ENCODE results near the gene KBTBD7. TPM values are rescaled to one million over a fixed set of nuclear protein-coding genes. Genes with fewer than 3 reads are reported as not detected.

KBTBD7 gene
- total and polyA plus RNA-seq, 2 experiments from 2014 or later = 12.2 to 19.1 TPM

GRCh38 chr13:41222259-41222852, 28.0 kb upstream of the KBTBD7 start:
- no peaks in the 10 kb centered on the region for H3F3A ChIP-seq (replicated peaks; ENCODE audit: low read depth)
- no peaks in the 10 kb centered on the region for H3K79me2 ChIP-seq (replicated peaks; ENCODE audit: insufficient read depth)
- no peak overlapping the region for H2AFZ ChIP-seq
- H3K9me2 ChIP-seq (ENCODE audit: insufficient read depth) = no peaks in the 10 kb centered on the region
- Mint-ChIP-seq H3K27me3 (ENCODE audit: insufficient read depth, low read depth, poor library complexity) (no peaks in the 10 kb centered on the region), H3K27ac (peak overlapping the region; percentile 93), H3K9me3 (no peaks in the 10 kb centered on the region), H3K36me3 (ENCODE audit: low read depth) (no peaks in the 10 kb centered on the region; the same call in 2 of the 3 replicates), H3K4me1 (no peaks in the 10 kb centered on the region), H3K4me3 (no peak overlapping the region)
- H4K20me1 ChIP-seq (replicated peaks; ENCODE audit: insufficient read depth) = no peaks in the 10 kb centered on the region
- DNase-seq (ENCODE audit: low spot score) = peak; percentile 79
- no peak overlapping the region for H3K4me3 ChIP-seq
- no peaks in the 10 kb centered on the region for H3K4me1 ChIP-seq (ENCODE audit: insufficient read depth)
- no peak overlapping the region for H3K4me2 ChIP-seq
- H3K27me3 ChIP-seq (ENCODE audit: insufficient read depth) = no peaks in the 10 kb centered on the region
- peak; percentile 97 for ATAC-seq
- no peak overlapping the region for H3K27ac ChIP-seq (ENCODE audit: low read depth)
- no peaks in the 10 kb centered on the region for H3K36me3 ChIP-seq (ENCODE audit: insufficient read depth)
- TF ChIP-seq CTCF (conservative IDR thresholded peaks at IDR 0.05; ENCODE audit: low read depth in 2 of 2) = peak; percentile 83 to 92
- TF ChIP-seq REST (IDR thresholded peaks at IDR 0.05; ENCODE audit: unreplicated experiment) = no peak

GRCh38 chr13:41220401-41220800, 26.0 kb upstream of the KBTBD7 start:
- Histone ChIP-seq H3K4me1 (ENCODE audit: insufficient read depth) (no peaks in the 10 kb centered on the region), H2AFZ (no peak overlapping the region), H3K27ac (ENCODE audit: low read depth) (no peak overlapping the region), H3F3A (replicated peaks; ENCODE audit: low read depth) (no peaks in the 10 kb centered on the region), H3K9me2 (ENCODE audit: insufficient read depth) (no peaks in the 10 kb centered on the region), H3K4me3 (no peak overlapping the region), H3K79me2 (replicated peaks; ENCODE audit: insufficient read depth) (no peaks in the 10 kb centered on the region), H3K36me3 (ENCODE audit: insufficient read depth) (no peaks in the 10 kb centered on the region), H3K27me3 (ENCODE audit: insufficient read depth) (no peaks in the 10 kb centered on the region), H4K20me1 (replicated peaks; ENCODE audit: insufficient read depth) (no peaks in the 10 kb centered on the region), H3K4me2 (no peak overlapping the region)
- ATAC-seq = no peak
- DNase-seq (ENCODE audit: low spot score) = no peak
- Mint-ChIP-seq H3K27me3 (ENCODE audit: insufficient read depth, low read depth, poor library complexity) (no peaks in the 10 kb centered on the region), H3K4me1 (no peaks in the 10 kb centered on the region), H3K9me3 (no peaks in the 10 kb centered on the region), H3K4me3 (no peak overlapping the region), H3K36me3 (ENCODE audit: low read depth) (no peaks in the 10 kb centered on the region; the same call in 2 of the 3 replicates), H3K27ac (no peak overlapping the region)
- TF ChIP-seq EZH2phosphoT487 (IDR thresholded peaks at IDR 0.05; ENCODE audit: unreplicated experiment) (no peak), ZNF114 (CRISPR knock-in tag; IDR thresholded peaks at IDR 0.05) (no peak), CTCF (conservative IDR thresholded peaks at IDR 0.05; ENCODE audit: low read depth in 2 of 2) (no peak), POLR2AphosphoS5 (IDR thresholded peaks at IDR 0.05; ENCODE audit: low read depth) (no peak), REST (IDR thresholded peaks at IDR 0.05; ENCODE audit: unreplicated experiment) (no peak), JUNB (IDR thresholded peaks at IDR 0.05; ENCODE audit: unreplicated experiment) (no peak), ZNF331 (CRISPR knock-in tag; IDR thresholded peaks at IDR 0.05; ENCODE audit: low read depth) (no peak), EZH2 (IDR thresholded peaks at IDR 0.05; ENCODE audit: low read depth, unreplicated experiment) (no peak), STAT1 (IDR thresholded peaks at IDR 0.05; ENCODE audit: unreplicated experiment) (no peak), CREB1 (CRISPR knock-in tag; IDR thresholded peaks at IDR 0.05; ENCODE audit: low read depth) (no peak)
